Heart left ventricle (tissue), 13 donors: ENCODE results near the gene ZNF554.

Experiments used
- CTCF ChIP-seq, 12 donors: fragments of 200-600 bp; sonication (generic) in 4 of 12; IDR thresholded peaks; one replicate each; pipeline versions ENCODE4 v1.5.0 to v1.8.0; 2018 to 2022; ENCODE audit warnings: antibody characterized with exemption in 12 of 12, mild to moderate bottlenecking in 5 of 12
- POLR2A ChIP-seq, 2 donors: fragments of 450-650 bp; IDR thresholded peaks; one replicate each; pipeline ENCODE4 v1.6.1; 2017; ENCODE audit warnings: antibody characterized with exemption in 2 of 2, mild to moderate bottlenecking in 2 of 2, moderate library complexity in 2 of 2
- donor health status: ischemic (EF 13 %, LVEDD 7.1; RV severe dilation, severe dysfunction).
- donor health status: DM: no; HTN: yes; CAD: no.
- donor health status: DM: no; HTN: no; CAD: no.
- donor health status: ischemic (EF 25% LVEDD 6.9; RV normal size, moderate dysfunction).
- donor health status: ischemic (EF 25% LVEDD 5.7; RV mildly dilated, moderate dysfunction).
- donor health status: ischemic (EF 35%, LVEDD 5.7; RV mildly dilated, moderate dysfunction).
- donor health status: nonischemic (EF 11% LVEDD 7.7; RV severe dilation, severe dysfunction).
- donor health status: DM: yes; HTN: yes; CAD: no.
- donor health status: PGD.
- donor health status: ischemic (EF 29% LVEDD 5.4; RV normal size, mild dysfunction).
- donor health status: nonischemic (EF 23%, LVEDD 6.1; RV moderate dilation, normal function).

GRCh38 chr19:2802826-2803225 is 16.8 kb upstream of the ZNF554 start:
- TF ChIP-seq POLR2A (IDR thresholded peaks at IDR 0.05) (no peak), CTCF (IDR thresholded peaks at IDR 0.05) (no peak)
